ENCODE data around the gene DENND4A.
"Not testable (repeated sequence)": the region's sequence is repeated elsewhere in the genome, so short reads cannot be mapped to it uniquely, and the experiment has no call there.

DENND4A gene

DNA sequence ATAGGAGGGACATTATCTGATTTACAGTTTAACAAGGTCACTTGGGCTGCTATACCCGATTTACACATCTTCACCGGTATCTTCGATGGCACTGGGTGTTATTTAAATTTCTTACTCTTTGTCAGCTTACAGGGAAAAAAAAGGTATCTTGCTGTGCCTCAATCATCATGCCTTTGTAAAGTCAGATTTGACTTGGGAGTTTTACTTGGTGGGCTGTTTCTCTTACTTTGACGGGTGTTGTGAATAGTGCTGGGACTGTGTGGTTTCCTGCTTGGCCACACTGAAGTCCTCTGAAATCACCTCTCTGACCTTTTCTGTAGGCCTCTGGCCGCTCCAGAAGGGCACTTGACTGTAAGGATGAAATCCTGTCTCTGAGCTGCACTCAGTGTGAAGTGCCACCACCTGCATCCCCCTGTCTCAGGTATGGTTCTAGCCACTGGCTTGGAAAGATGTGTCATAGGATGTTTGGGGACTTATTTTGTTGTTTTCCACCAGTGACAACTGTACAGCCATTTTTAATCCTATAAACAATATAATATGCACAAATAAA lies 173.5 kb downstream of the DENND4A start:
- Histone ChIP-seq H3K27me3 (ENCODE audit: insufficient read depth, low read depth, severe bottlenecking) (peaks cover 34% of the 10 kb centered on the region), H3K36me3 (no peaks in the 10 kb centered on the region), H3K4me3 (ENCODE audit: low read depth, low read length) (no peak overlapping the region), H3K9me3 (ENCODE audit: severe bottlenecking) (no peaks in the 10 kb centered on the region), H3K27ac (no peak overlapping the region)
- DNase-seq, result no peak
- no peak for TF ChIP-seq CTCF (IDR thresholded peaks at IDR 0.05; ENCODE audit: low read depth, low read length)

GRCh38 chr15:65615887-65616286 lies 176.2 kb downstream of the DENND4A start:
- H3K27me3 ChIP-seq (ENCODE audit: insufficient read depth, low read depth, severe bottlenecking), result peaks cover 18% of the 10 kb centered on the region
- not testable (repeated sequence) for DNase-seq; H3K27ac ChIP-seq; H3K9me3 ChIP-seq (ENCODE audit: severe bottlenecking); H3K4me3 ChIP-seq (ENCODE audit: low read depth, low read length); H3K36me3 ChIP-seq

DNA sequence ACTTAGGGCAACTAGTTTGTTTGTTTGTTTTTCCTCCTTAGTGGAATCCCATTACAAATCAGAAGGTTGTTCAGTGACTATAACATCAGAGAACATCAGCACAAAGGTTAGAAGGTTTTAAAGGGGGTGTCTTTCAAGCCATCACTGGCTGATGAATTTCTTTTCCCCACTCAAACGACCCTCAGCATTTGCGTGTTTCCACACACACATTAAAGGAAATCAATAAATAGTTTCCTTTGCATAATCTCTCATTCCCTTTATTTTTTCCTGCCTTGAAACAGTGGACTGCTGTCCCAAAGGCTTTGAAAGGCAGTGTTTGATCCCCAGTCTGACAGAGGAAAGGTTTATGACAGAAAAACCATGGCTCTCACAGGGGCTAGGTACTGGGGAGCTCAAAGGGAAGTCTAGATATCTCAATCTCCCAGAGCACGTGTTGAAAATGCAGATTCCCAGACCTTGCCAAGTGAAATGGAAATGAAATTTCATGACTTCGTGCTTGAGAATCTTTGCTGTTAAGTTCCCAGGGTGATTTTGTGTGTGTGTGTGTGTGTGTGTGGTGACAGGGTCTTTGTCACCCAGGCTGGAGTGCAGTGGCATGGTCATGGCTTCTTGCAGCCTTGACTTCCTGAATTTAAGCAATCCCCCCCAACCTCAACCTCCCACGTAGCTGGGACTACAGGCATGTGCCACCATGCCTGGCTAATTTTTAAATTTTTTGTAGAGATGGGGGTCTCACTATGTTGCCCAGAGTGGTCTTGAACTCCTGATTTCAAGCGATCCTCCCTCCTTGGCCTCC lies 178.9 kb downstream of the DENND4A start:
- H3K27ac ChIP-seq, result no peak overlapping the region
- H3K9me3 ChIP-seq (ENCODE audit: severe bottlenecking), result no peaks in the 10 kb centered on the region
- peaks cover 4% of the 10 kb centered on the region for H3K36me3 ChIP-seq
- H3K4me3 ChIP-seq (ENCODE audit: low read depth, low read length), result no peak overlapping the region
- H3K27me3 ChIP-seq (ENCODE audit: insufficient read depth, low read depth, severe bottlenecking), result no peaks in the 10 kb centered on the region
- no peak for DNase-seq
- no peak for TF ChIP-seq CTCF (IDR thresholded peaks at IDR 0.05; ENCODE audit: low read depth, low read length)

GRCh38 chr15:65612616-65612946 lies 179.5 kb downstream of the DENND4A start:
- no peak overlapping the region for H3K27ac ChIP-seq
- H3K4me3 ChIP-seq (ENCODE audit: low read depth, low read length), result no peak overlapping the region
- H3K27me3 ChIP-seq (ENCODE audit: insufficient read depth, low read depth, severe bottlenecking), result no peaks in the 10 kb centered on the region
- TF ChIP-seq CTCF (IDR thresholded peaks at IDR 0.05; ENCODE audit: low read depth, low read length), result no peak
- H3K36me3 ChIP-seq, result peaks cover 4% of the 10 kb centered on the region
- no peak for DNase-seq
- no peaks in the 10 kb centered on the region for H3K9me3 ChIP-seq (ENCODE audit: severe bottlenecking)

GRCh38 chr15:65611888-65612615 lies 180.0 kb downstream of the DENND4A start:
- Histone ChIP-seq H3K27me3 (ENCODE audit: insufficient read depth, low read depth, severe bottlenecking) (no peaks in the 10 kb centered on the region), H3K27ac (peak overlapping the region; percentile 80), H3K4me3 (ENCODE audit: low read depth, low read length) (peak overlapping the region; percentile 81), H3K36me3 (peaks cover 4% of the 10 kb centered on the region), H3K9me3 (ENCODE audit: severe bottlenecking) (no peaks in the 10 kb centered on the region)
- peak; percentile 11 for DNase-seq
- TF ChIP-seq CTCF (IDR thresholded peaks at IDR 0.05; ENCODE audit: low read depth, low read length), result no peak

All from WERI-Rb-1 (cell line).